B cell (primary cell): ENCODE measurements around the gene ZNF775. TPM values are rescaled to one million over a fixed set of nuclear protein-coding genes. Genes with fewer than 3 reads are reported as not detected.

Experiments used
- ATAC-seq: fragments of 200-7000 bp; cut with Tn5 transposase; one replicate; pipeline ENCODE4 v1.10.0; 2021; ENCODE audit warnings: low read depth, mild to moderate bottlenecking, moderate number of reproducible peaks, moderate library complexity
- CTCF ChIA-PET: fragments of 350-600 bp; sonication (Branson Sonifier 250); formaldehyde crosslinking; loops from one replicate; lab custom pipeline; 2021; ENCODE audit warnings: antibody characterized with exemption, inconsistent platforms; lab: Charles Lee
- POLR2A ChIA-PET: fragments of 350-600 bp; sonication (Branson Sonifier 250); formaldehyde crosslinking; loops from one replicate; lab custom pipeline; 2021; ENCODE audit warnings: antibody characterized with exemption; lab: Charles Lee
- DNase-seq: peaks from one replicate; pipeline ENCODE4 v3.0.0; 2013
- H2AFZ ChIP-seq: 2 replicates; pipeline ENCODE4 v1.6.1; 2012; ENCODE audit warnings: mild to moderate bottlenecking, low read depth, low read length; ENCODE audit not compliant: insufficient read depth, poor library complexity, severe bottlenecking
- H3K27ac ChIP-seq, 2 donors: 1 replicate in 1 of 2; 2 replicates in 1 of 2; pipeline ENCODE4 v1.5.1; 2012 to 2013; ENCODE audit warnings: low read length in 2 of 2, mild to moderate bottlenecking in 2 of 2, moderate library complexity in 1 of 2
- H3K27me3 ChIP-seq, 4 experiments: fragments of 200-600 bp in 1 of 4; sonication (generic) in 1 of 4; replicated peaks in 1 of 4; 1 replicate in 2 of 4; 2 replicates in 2 of 4; pipeline versions ENCODE4 v1.6.1 to v1.7.0; 2013 to 2016; ENCODE audit warnings: low read length in 3 of 4, mild to moderate bottlenecking in 2 of 4, mixed read lengths in 1 of 4, moderate library complexity in 1 of 4; ENCODE audit not compliant: insufficient read depth in 4 of 4, control insufficient read depth in 3 of 4; ENCODE audit errors: control extremely low read depth in 1 of 4
- H3K36me3 ChIP-seq, 2 experiments: replicated peaks in 1 of 2; 1 replicate in 1 of 2; 2 replicates in 1 of 2; pipeline versions ENCODE4 v1.6.1 to v1.7.1; 2013; ENCODE audit warnings: low read length in 1 of 2; ENCODE audit not compliant: insufficient read depth in 2 of 2, control insufficient read depth in 1 of 2; ENCODE audit errors: control extremely low read depth in 1 of 2, extremely low read depth in 1 of 2
- H3K4me1 ChIP-seq, 2 donors: fragments of 200-600 bp in 1 of 2; sonication (generic) in 1 of 2; 1 replicate in 1 of 2; 2 replicates in 1 of 2; pipeline versions ENCODE4 v1.5.1 to v1.6.1; 2013 to 2017; ENCODE audit warnings: low read length in 2 of 2; ENCODE audit not compliant: control insufficient read depth in 2 of 2, insufficient read depth in 2 of 2
- H3K4me2 ChIP-seq: replicated peaks from 2 replicates; pipeline ENCODE3; 2012; ENCODE audit warnings: mild to moderate bottlenecking, low read depth, low read length; ENCODE audit not compliant: poor library complexity, severe bottlenecking
- H3K4me3 ChIP-seq, 5 experiments: fragments of 200-600 bp in 1 of 5; sonication (generic) in 1 of 5; 1 replicate in 3 of 5; 2 replicates in 2 of 5; pipeline versions ENCODE4 v1.5.1 to v1.7.0; 2011 to 2016; ENCODE audit warnings: low read length in 4 of 5, mild to moderate bottlenecking in 4 of 5, low read depth in 2 of 5, control low read depth in 1 of 5, moderate library complexity in 1 of 5; ENCODE audit not compliant: insufficient read depth in 1 of 5; ENCODE audit errors: control extremely low read depth in 1 of 5, extremely low read depth in 1 of 5
- H3K79me2 ChIP-seq: fragments of 200-600 bp; sonication (generic); one replicate; pipeline ENCODE4 v1.6.0; 2016; ENCODE audit warnings: low read length; ENCODE audit not compliant: control insufficient read depth, insufficient read depth
- H3K9ac ChIP-seq: fragments of 200-600 bp; sonication (generic); 2 replicates; pipeline ENCODE4 v1.6.1; 2017; ENCODE audit warnings: mild to moderate bottlenecking, low read length, moderate library complexity
- H3K9me3 ChIP-seq, 3 donors: one replicate each; pipeline versions ENCODE4 v1.6.1 to v1.7.1; 2013; ENCODE audit warnings: low read length in 2 of 3; ENCODE audit not compliant: control insufficient read depth in 2 of 3, insufficient read depth in 1 of 3; ENCODE audit errors: control extremely low read depth in 1 of 3
- H4K20me1 ChIP-seq: 2 replicates; pipeline ENCODE4 v1.6.0; 2012; ENCODE audit warnings: mild to moderate bottlenecking, low read length; ENCODE audit not compliant: insufficient read depth, control insufficient read depth, poor library complexity, severe bottlenecking
- H3K27ac Mint-ChIP-seq: one replicate; pipeline ENCODE4 v1.8.0; 2021; ENCODE audit warnings: mixed read lengths
- H3K27me3 Mint-ChIP-seq: one replicate; pipeline ENCODE4 v1.8.0; 2021; ENCODE audit warnings: mixed read lengths
- H3K4me1 Mint-ChIP-seq: one replicate; pipeline ENCODE4 v1.8.0; 2021; ENCODE audit warnings: mixed read lengths
- H3K4me3 Mint-ChIP-seq: one replicate; pipeline ENCODE4 v1.8.0; 2021; ENCODE audit warnings: mixed read lengths
- H3K9me3 Mint-ChIP-seq: one replicate; pipeline ENCODE4 v1.8.0; 2022; ENCODE audit warnings: mixed read lengths; ENCODE audit not compliant: insufficient read depth
- CTCF ChIP-seq: fragments of 200-600 bp; IDR thresholded peaks from one replicate; pipeline ENCODE4 v1.8.0; 2022; ENCODE audit warnings: antibody characterized with exemption, mild to moderate bottlenecking
- EZH2 ChIP-seq: IDR thresholded peaks from 2 replicates; pipeline ENCODE4 v1.6.1; 2012; ENCODE audit warnings: borderline replicate concordance, low read depth, mild to moderate bottlenecking, moderate library complexity, low read length; ENCODE audit not compliant: insufficient read depth, poor library complexity, severe bottlenecking
- WGBS: methylation state at CpG from one replicate; pipeline ENCODE4 v1.1.5; 2013; ENCODE audit warnings: missing lambda C conversion rate; ENCODE audit not compliant: insufficient coverage; 5-methylcytosine and 5-hydroxymethylcytosine counted together
- intact Hi-C: fragments of 100-400 bp; cut with micrococcal nuclease; formaldehyde crosslinking; loops from one replicate; pipeline ENCODE4 v1.10.0; 2022
- polyA plus RNA-seq: library from polyadenylated mRNA; depleted of rRNA; stranded (reverse); fragments of >200 nt; gene quantifications from 2 replicates; pipeline ENCODE4 v1.2.3, GENCODE V29; 2012
- total RNA-seq, 2 donors: library from RNA; stranded (reverse); fragments of 120-200 nt in 1 of 2; gene quantifications; 1 replicate in 1 of 2; 2 replicates in 1 of 2; pipeline versions ENCODE4 v1.2.3 to v1.2.4, GENCODE V29; 2013 to 2022

The ZNF775 gene
- total and polyA plus RNA-seq, 2 donors (not counting 1 experiment from before 2014, with no cell fraction given) = 4.2 to 12.1 TPM

GRCh38 chr7:150397346-150398107 lies 18.4 kb downstream of the ZNF775 start:
- WGBS = over 99% methylated on average over 85 of the region's 91 CpGs

More at GRCh38 chr7:150397346-150398107, 18.4 kb downstream of the ZNF775 start:
- no peak overlapping the region for H3K27ac ChIP-seq
- peaks cover 6% of the 10 kb centered on the region for H3K79me2 ChIP-seq
- Mint-ChIP-seq H3K27me3 (no peaks in the 10 kb centered on the region), H3K9me3 (no peaks in the 10 kb centered on the region), H3K27ac (no peak overlapping the region), H3K4me1 (peaks cover 11% of the 10 kb centered on the region), H3K4me3 (no peak overlapping the region)
- H3K4me2 ChIP-seq = no peak overlapping the region
- no peaks in the 10 kb centered on the region for H3K9me3 ChIP-seq
- intact Hi-C loops = no loop called here
- TF ChIP-seq EZH2 = no peak
- TF ChIP-seq CTCF = no peak
- no peaks in the 10 kb centered on the region for H3K4me1 ChIP-seq
- peaks cover 0 to 7% of the 10 kb centered on the region in 2 experiments for H3K36me3 ChIP-seq
- no peak overlapping the region for H2AFZ ChIP-seq
- no peaks in the 10 kb centered on the region for H3K27me3 ChIP-seq
- ATAC-seq (no peak), DNase-seq (no peak)
- H3K9ac ChIP-seq = no peak overlapping the region
- no peak overlapping the region for H3K4me3 ChIP-seq
- CTCF ChIA-PET = interaction anchor here (1.0 kb wide), 1 partner anchor 9 kb away, joined by 3 read pairs; no protein-coding TSS in a partner anchor
- H4K20me1 ChIP-seq = no peaks in the 10 kb centered on the region
- POLR2A ChIA-PET = no interaction called here
